Stimulated activated CD4-positive, alpha-beta T cell treated with anti-CD3 and anti-CD28 coated beads, Interleukin-4, amount 100 ng/mL, for 48 hours (primary cell): ENCODE results near the gene SH3RF3.
A peak's percentile ranks its signal among the peaks of the same experiment; 100 is the strongest.
"Not testable (repeated sequence)": the region's sequence is repeated elsewhere in the genome, so short reads cannot be mapped to it uniquely, and the experiment has no call there.

Experiments used
- DNase-seq, 2 donors: peaks; one replicate each; pipeline ENCODE4 v3.0.0-alpha.2; 2020; ENCODE audit warnings: low read depth in 2 of 2

The SH3RF3 gene

DNA sequence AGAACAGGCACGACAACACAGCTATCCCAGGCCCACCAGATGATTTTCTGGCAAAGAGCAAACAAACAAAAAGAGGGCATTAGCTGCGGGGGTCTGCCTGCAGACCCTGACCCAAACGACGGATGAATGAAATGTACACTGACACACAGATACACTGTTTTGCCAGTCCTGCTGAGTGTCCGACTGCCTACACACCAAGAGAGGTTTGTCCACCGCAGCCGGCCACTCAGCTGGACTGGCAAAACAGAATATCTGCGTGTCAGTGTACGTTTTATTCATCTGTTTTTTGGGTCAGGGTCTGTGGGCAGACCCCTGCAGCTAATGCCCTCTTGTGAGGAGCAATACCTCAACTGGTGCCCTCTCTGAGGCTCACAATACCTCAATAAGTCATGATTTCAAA lies 10.7 kb upstream of the SH3RF3 start:
- no peak for DNase-seq

DNA sequence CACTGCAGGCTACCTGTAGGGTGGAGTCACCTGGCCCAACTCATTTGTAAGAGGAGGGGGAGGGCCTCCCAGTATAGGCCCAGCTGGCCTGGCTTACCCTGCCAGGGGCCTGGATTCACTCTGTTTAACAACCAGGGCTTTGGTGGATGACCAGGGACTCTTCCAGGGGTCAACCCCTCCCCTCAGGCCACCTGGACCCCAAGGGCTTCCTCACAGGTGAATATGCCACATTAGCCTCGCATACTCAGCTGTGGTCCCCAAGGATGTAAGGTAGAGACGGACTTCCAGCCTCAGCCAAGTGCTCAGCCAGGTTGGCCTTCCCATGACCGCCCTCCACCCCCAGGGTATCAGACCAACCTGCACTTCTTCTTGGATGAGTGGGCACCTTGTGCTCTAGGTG lies 8.8 kb upstream of the SH3RF3 start:
- no peak for DNase-seq

DNA sequence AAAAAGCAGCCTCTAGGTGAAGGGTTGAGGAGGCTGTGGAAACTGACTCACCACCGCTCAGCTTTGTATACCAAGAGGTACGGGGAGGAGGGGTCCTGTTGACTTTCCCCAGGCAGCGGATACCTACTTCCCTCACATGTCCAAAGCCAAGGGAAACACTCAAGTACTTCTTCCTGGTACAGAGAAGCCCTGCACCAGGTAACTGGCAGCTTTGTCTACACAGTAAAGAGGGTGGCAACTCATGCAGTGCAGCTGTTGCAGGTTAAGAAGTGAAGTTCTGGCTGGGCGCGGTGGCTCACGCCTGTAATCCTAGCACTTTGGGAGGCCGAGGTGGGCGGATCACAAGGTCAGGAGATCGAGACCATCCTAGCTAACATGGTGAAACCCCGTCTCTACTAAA lies 8.3 kb upstream of the SH3RF3 start:
- DNase-seq = not testable (repeated sequence)

GRCh38 chr2:109123586-109124201 lies 5.3 kb upstream of the SH3RF3 start:
- DNase-seq = no peak

- DNase-seq = no peak
Measured at GRCh38 chr2:109124982-109125592, 3.9 kb upstream of the SH3RF3 start.

- DNase-seq = no peak
Measured at GRCh38 chr2:109125593-109126500, 3.2 kb upstream of the SH3RF3 start.

DNA sequence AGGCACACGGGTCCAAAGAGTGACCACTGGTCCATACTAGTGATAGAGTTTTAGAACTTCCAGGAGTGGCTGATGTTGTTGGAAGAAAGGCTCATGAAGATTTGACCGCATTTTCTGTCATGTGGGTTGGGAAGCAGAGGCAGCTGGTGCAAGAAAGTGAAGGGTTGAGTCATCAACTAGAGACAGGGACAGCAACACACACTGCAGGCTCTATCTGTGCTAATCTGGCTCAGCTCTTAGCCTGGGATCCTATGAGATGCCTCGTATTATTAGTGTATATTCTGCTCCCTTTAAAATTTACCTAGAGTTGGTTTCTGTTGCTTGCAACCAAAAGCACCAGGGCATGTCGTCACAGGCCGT lies 2.5 kb upstream of the SH3RF3 start:
- no peak for DNase-seq

DNA sequence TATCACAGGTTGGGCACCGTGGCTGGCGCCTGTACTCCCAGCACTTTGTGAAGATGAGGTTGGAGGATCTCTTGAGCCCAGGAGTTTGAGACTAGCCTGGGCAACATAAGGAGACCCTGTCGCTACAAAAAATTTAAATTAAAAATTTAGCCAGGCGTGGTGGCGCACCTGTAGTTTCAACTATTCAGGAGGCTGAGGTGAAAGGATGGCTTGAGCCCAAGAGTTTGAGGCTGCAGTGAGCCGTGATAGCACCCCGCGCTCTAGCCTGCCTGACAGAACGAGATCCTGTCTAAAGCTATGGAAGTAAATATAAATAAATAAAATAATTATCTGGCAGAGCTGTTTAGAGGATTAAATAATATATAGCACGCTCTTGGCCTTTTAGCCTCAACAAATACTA lies 1.4 kb upstream of the SH3RF3 start:
- DNase-seq = no peak

GRCh38 chr2:109128048-109128615 lies 873 bp upstream of the SH3RF3 start:
- peak; percentile 59 to 60 for DNase-seq

- peak in 1 of 2 donors; percentile 12 for DNase-seq
Measured at GRCh38 chr2:109129356-109129920, 433 bp downstream of the SH3RF3 start.

GRCh38 chr2:109129921-109130722 lies 1.1 kb downstream of the SH3RF3 start:
- no peak for DNase-seq

DNA sequence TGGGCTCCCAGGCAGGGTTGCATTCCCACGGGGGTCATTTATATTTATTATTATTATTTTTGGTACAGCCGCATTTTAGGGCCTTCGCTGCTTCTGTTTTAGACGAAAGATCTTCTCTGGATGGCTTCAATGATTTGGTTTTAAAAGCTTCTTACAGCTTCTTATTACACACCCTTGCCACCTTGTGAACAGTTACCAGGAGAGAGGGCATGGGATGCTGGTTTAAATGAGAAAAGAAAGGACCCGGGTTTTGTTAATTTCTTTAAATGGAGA lies 1.7 kb downstream of the SH3RF3 start:
- no peak for DNase-seq

- no peak for DNase-seq
Measured at GRCh38 chr2:109131777-109132176, 2.8 kb downstream of the SH3RF3 start.

DNA sequence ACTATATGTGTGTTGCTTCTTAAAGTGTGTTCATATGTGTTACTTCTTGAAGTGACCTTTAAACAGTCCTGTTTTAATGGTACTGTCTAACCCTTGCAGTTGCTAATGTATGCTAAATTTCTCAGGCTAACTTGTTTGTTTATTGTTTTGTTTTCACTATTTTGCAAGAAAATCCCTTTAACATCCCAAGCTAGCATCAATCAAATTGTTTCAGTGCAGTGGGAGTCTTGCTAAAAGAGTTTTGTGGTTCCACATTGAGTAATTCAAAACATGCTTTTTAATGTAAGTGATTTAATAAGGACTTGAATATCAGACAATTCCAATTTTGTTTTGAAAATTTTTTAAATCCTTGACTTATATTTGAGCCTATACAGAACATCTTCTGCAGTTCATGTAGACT lies 3.6 kb downstream of the SH3RF3 start:
- no peak for DNase-seq

DNA sequence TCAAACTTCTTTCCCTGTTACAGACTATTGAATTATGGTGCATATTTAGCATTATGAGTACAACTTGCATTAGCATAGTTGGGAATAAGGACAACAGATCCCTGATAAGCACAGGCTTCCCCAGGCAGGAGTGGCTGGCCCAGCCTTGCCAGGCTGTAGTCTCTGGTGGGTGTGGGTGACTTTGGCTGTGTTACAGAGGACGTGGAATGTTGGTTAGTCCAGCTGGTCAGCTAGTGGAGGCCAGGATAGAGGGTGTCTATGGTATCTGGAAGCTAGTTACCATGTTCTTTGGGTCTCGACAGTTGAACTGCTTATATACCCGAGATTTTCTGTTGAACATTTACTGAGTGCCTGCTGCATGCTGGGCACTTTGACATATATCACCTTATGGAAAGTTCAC lies 4.7 kb downstream of the SH3RF3 start:
- DNase-seq = no peak

DNA sequence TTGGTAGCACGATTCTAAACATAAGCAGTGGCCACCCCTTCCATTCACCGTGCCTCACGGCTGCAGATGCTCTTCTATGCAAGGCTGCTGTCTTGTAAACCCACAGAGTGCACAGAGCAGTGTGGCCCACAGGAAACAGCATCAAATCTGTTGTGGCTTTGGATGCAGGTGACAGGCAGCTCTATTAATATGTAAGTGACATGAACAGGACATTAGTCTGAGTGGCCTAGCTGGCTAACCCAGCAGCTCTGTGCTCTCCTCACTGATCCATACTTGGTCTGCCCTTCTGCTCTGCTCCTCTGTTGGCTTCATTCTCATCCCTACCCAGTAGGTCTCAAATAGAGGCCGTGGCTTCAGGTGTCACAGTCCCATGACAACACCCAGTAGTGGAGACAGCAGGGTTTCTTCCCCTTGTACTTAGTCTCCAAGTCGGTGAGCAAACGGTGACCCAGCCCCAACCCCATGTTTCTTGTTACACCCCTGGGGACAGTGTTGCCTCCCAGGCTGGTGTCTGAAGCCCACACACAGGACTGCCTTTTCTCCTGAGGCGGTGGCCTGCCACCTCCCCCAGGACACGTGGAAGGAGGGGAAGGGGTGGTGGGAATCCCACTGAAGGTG lies 5.8 kb downstream of the SH3RF3 start:
- no peak for DNase-seq

- DNase-seq = no peak
Measured at GRCh38 chr2:109135359-109136197, 6.6 kb downstream of the SH3RF3 start.

DNA sequence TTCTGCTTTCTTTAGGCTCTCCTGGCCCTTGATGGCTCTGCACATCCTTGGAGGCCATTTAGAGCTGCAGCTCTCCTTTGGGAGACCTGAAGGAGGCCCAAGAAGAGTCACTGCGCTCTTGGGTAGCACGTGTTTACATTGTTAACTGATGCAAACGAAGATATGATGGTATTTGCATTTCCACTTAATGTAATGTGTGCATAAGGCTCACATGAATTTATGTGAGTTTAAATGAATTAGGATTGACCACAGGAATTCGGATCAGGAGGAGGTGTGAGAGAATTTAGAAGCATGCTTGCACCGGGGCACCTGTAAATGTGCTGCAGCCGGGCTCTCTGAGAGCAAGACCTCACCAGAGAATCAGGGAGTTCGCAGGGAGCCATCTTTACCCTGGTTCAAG lies 7.5 kb downstream of the SH3RF3 start:
- DNase-seq = no peak

GRCh38 chr2:109137616-109138015 lies 8.6 kb downstream of the SH3RF3 start:
- DNase-seq = no peak

GRCh38 chr2:109138449-109138848 lies 9.4 kb downstream of the SH3RF3 start:
- no peak for DNase-seq
